NCI-H2081 treated with DMSO at 0.1 percent for 48 hours (cell line): Measurements from ENCODE around the gene RUVBL1.

ENCODE experiments used
- DNase-seq: peaks from one replicate; lab custom pipeline; 2025; lab: John Stamatoyannopoulos, UW

The RUVBL1 gene

GRCh38 chr3:128133273-128133883, 9.8 kb upstream of the RUVBL1 start:
- DNase-seq, result peak; percentile 50

GRCh38 chr3:128131897-128132646, 8.5 kb upstream of the RUVBL1 start:
- DNase-seq, result no peak

- no peak for DNase-seq
Observed at GRCh38 chr3:128128251-128128650, 4.6 kb upstream of the RUVBL1 start.

DNA sequence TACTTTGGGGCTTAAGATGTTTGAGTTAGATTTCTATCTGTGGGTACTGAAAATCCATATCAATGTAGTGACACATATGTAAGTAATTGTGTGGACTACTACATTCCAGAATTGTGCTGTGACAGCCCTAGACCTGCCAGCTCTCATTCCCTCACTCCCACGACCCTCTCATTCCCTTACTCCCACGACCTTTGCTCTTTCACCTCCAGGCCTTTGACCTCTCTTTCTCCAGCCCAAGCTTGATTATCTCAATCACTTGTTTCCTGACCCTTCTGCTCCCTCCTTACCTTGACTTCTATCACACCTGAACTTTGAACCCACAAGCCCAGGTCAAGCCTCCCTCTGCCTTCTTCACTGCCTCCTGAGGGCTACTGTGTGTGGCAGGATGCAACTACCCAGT, 3.6 kb upstream of the RUVBL1 start:
- DNase-seq, result no peak

DNA sequence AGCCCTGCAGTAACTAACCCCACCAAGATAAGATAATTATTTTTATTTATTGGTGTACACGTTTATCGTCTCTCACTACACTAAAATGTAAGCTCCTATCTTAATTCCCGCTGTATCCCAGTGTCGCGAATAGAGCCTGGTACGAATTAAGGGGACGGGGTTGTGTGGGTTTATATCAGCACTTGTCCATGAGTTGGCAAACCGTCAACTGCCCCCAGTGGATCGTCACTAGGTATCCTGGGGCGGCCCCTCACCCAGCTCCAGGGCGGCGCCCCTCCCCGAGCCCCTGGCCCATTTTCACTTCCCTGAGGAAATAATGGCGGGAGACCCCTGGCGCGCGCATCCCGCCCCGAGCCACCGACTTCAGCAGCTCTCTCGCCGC, 465 bp downstream of the RUVBL1 start:
- no peak for DNase-seq

DNA sequence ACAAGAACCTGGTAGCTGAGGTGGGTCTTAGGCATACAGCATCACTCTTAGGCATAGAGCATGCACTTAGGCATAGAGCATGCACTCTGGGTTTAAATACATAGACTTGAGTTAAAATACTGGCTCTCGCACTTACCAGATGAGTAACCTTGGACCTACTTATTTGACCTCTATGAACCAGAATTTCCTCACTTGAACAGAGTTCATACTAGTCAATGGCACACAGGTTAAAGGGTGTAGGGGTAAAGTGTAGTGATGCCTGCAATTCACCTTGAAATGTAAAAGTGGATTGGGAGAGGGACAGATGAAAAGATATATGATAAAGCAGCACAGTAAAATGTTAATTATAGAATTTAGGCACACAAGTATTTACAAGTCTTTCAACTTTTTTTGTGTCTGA, 1.6 kb downstream of the RUVBL1 start:
- DNase-seq, result no peak

DNA sequence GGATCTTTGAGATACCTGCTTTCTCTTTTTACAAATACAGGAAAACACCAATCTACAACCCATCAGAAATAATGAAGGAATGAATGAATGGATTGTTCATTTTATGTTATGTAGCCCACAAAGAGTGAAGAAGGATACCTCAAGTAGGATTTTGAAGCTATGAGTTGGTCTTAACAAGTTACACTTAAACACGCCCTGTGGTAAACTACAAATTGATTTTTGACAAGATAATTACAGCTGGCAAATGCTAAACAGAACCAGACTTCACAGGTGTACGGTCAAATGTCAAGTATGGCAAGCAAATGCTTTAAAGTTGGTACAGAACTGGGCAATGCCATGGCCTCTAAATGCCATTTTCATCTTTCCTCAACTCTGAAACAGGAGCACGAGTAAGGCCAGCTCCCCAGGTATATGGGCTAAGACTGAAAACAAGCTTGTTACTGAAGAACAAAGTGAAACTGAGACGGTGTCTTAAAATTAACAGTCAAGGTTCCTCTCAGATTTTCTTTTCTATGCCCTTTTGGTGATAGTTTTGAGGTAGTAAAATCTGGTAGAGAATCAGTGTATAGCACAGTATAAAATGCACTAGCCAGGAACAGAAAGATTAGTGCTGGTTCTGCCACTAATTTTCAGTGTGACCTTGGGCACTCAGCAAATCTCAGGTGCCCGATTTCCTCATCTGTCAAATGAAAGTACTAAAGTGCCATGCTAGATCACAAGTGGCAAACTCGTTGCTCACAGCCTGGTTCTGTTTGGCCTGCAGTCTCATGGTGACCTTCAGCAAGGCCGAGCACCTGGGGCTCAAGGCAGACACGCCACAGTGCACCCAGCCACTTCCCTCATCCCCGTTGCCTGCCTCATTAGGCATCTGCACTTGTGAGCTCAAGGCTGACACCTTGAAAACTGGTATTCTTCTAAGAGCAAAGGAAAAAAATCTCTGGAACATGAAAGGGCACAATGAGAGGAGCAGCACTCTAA, 9.5 kb downstream of the RUVBL1 start:
- DNase-seq, result no peak

GRCh38 chr3:128112357-128112968, 11.1 kb downstream of the RUVBL1 start:
- no peak for DNase-seq

DNA sequence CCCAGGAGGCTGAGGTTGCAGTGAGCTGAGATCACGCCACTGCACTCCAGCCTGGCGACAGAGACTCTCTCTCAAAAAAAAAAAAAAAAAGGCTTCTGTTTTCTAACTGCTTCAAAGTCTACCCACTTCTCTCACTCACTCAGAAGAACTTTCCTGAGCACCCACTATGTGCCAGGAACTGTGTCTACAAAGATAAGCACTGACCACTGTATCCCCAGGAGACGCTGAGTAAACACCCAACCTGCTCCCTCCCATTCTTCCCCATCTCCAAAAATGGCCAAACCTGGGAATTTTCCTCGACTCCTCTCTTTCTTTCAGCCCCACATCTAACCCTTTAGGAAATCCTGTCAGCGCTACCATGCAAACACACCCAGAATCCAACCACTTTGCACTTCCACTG, 12.5 kb downstream of the RUVBL1 start:
- no peak for DNase-seq

- no peak for DNase-seq
Observed at GRCh38 chr3:128107834-128108233, 15.8 kb downstream of the RUVBL1 start.

DNA sequence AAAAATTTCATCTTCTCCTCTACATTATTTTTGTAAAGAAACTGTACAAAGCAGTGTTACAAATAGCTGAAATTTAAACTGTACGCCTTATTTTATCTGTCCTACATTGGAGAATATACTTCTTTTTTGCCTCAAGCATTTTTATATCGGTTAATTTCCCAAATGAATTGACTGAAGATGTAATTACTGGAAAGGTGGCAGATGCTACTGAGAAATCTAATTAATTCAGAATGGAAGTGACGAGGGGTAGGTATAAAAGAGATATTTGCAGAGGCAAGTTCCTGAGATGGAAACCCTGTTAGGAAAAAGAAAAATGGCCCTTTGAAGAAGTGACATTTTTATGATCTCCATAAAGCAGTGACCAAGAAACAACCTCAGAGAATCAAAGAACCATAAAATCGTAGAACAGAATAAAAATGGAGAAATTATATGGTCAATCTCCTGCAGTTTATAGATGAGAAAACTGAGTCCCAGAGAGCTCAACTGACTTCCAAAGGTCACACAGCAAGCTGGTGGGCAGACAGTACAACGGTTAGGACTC, 20.4 kb downstream of the RUVBL1 start:
- no peak for DNase-seq

DNA sequence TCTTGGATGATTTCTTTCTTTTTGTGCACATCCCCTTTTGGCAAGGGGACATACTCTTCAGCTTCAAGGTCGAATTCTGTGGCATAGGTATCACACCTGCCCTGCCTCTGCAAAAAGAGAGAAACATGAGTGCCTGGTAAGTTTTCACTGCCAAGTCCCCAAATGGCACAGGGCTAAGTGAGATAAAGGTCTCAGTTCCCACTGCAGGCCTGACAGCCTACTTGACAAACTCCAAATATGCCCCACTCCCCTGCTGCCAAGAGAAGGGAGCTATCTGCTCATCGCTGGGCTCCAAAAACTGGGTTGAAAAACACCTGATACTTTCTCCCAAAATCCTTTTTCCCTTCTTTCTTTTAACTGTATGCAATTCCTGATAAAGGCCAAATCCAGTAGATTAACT, 23.0 kb downstream of the RUVBL1 start:
- no peak for DNase-seq

GRCh38 chr3:128100161-128100560, 23.5 kb downstream of the RUVBL1 start:
- DNase-seq, result no peak

GRCh38 chr3:128098234-128098633, 25.4 kb downstream of the RUVBL1 start:
- DNase-seq, result no peak

DNA sequence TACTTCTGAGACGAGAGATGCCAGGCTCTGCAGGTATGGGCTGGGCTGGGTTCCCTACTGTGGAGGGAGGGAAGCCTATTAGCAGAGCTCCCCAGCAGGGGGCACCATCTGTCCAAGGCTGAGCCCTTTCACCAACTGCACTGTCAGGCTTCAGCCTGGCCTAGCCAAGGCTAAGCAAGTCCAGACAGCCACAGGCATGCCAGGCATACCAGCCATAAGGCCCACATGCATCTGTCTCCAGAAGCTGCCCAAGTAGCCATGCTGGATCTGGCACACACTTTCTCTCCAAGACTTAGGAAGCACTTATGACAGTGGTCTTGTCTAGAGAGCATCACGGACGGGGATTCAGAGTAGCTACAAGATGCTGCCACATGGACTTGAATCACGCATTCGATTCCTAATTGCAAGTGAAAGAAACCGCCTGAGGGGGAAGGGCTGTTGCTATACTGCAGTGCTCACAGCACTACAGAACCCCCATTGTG, 28.3 kb downstream of the RUVBL1 start:
- DNase-seq, result peak; percentile 59

DNA sequence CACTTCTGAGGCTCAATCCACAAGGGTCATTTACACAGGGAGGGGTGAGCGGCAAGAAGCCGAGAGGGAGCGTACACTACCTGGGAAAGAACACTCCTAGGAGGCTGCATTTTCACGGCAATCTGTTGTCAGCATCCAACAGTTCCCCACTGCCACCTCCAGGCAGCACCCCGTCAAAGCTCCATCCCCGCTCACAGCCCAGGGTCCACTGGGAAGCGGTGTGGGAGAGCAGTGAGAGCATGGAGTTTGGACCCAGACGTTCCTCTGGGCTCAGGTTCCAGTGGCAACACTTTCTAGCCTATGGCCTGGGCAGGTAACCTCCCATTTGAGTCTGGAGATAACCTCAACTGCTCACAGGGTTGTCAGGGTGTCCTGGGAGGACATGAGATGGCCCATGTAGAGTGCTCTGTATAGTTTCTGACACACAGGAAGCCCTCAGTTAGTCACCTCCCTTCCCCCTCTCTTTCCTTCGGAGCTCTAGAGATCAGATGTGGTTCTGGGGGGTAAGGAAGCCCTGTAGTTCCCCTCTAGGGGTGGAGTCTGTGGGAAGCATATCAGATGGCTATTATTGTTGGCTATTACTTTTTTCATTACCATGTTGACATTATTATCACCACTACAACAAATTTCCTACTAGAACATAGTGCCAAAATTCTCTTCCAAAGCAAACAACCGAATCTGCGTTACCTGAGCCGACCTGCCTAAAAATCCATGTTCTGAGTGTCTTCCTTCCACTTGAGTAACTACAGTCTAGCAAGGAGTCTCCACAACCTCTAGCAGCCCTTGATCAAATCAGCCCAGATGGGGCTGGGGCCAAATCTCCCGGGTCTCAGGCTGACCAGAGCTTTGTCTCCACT, 29.1 kb downstream of the RUVBL1 start:
- DNase-seq, result no peak

DNA sequence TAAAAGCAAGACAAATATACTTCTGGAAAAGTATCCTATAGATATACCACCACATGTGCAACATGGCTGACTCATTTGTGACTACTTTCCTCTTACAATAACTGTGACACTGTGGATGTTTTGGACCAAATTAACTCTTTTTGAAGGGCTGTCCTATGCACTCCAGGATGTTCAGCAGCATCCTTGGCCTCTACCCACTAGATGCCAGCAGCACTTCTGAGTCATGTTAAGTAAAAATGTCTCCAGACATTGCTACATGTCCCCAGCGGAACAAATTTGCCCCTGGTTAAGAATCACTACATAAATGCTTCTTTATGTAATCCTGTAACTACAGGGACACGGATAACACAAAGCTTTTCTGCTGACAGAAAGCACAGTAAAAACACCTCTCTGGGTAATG, 32.0 kb downstream of the RUVBL1 start:
- no peak for DNase-seq

DNA sequence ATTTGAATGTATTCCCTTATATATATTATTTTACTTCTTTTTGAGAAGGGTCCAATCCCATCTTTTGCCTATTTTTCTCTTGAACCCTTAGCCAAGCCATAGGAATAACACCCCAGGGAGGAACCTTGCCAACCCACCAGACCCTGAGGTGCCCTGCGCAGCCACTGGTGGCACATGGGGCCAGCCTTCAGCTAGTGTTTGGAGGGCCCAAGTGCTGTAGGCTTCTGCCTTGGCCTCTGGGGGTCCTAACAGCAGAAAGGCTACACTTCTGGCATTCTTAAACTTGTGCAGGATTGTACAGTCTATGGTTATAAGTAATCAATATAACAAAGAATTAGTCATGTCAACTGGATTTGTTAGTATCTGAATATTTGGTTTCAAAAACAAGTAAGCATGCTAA, 34.5 kb downstream of the RUVBL1 start:
- DNase-seq, result no peak

- DNase-seq, result no peak
Observed at GRCh38 chr3:128084675-128085021, 39.0 kb downstream of the RUVBL1 start.

DNA sequence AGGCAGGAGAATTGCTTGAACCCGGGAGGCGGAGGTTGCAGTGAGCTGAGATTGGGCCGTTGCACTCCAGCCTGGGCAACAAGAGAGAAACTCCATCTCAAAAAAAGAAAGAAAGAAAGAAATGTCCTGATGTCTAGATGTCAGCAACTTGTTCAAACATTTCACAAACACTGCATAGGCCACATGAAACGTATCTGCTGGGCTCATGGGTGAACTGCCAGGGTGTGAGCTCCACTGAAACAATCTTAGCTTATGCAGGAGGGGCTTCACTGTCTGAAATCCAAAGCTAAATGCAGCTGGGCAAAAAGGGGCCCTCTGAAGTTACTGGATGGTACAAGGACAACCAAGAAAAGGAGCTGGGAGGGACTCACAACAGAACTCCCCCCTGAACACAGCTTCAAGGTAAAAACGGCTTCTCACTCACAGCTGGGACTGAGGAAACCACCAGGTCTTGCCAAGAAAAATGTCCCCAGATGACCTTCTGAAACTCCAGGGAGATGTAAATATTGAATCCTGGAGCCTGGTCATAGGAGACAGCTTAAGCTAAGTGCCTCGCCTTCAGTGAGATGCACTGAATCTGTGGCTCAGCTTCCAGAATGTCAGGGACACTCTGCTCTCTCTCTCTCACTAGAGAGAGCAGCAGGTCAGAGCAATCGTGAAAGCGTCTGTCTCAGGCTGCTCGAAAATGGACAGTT, 39.5 kb downstream of the RUVBL1 start:
- DNase-seq, result no peak
